SKM-1 (cell line): ENCODE measurements around the gene RACK1.

Experiments
- DNase-seq: peaks from one replicate; lab custom pipeline; 2025; ENCODE audit not compliant: unreplicated experiment; lab: John Stamatoyannopoulos, UW

The RACK1 gene

GRCh38 chr5:181259974-181260719 lies 16.4 kb upstream of the RACK1 start:
- DNase-seq = no peak

DNA sequence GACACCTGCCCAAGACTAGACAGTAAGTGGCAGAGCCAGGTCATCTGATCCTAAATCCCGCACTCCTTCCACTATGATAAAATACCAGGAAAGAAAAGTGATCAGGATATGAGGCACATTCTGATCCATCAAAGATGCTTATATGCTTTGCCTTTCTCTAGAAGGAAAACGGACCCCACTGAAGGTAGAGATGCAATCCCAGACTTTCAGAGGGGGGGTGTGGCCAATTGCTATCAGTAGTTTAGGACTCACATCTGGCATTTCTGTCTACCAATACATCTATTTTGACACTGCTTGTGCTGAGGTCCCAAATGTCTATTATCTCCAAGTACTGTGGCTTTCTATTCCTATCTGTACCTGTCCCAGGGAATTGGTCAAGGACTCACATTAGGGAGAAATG lies 15.6 kb upstream of the RACK1 start:
- DNase-seq = no peak

- no peak for DNase-seq
These were observed 14.9 kb upstream of the RACK1 start for GRCh38 chr5:181258576-181258975.

DNA sequence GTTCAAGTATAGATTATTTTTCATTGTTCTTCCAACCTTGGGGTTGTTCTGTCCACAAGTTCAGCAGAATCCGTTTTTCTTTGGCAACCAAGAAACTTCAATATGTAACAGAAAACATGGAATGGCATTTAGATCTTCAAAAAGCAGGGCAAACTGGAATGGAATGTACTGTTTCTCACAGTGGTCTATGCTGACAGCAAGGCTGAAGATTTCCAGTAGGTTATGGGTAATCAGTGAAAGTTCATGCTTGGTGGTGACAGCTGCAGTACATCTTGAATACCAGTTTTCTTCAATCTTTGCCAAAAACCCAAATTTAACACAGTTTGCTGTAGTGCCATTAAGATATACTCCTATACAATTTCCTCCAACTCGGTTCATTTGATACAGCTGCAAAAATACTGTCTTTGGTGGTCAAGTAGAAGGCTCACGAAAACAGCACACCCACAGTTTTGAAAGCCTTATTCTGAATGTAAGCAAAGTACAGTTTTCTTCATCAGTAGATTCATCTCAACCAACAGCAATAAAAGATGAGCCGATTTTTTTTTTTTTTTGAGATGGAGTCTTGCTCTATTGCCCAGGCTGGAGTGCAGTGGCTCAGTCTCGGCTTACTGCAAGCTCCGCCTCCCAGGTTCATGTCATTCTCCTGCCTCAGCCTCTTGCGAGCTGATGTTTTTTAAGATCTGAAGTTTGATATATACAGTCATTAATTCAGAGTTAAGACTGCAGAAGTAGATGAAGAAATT lies 12.3 kb upstream of the RACK1 start:
- DNase-seq = no peak

GRCh38 chr5:181255276-181255675 lies 11.6 kb upstream of the RACK1 start:
- no peak for DNase-seq

GRCh38 chr5:181248277-181248676 lies 4.6 kb upstream of the RACK1 start:
- no peak for DNase-seq

GRCh38 chr5:181246276-181247049 lies 2.8 kb upstream of the RACK1 start:
- no peak for DNase-seq

DNA sequence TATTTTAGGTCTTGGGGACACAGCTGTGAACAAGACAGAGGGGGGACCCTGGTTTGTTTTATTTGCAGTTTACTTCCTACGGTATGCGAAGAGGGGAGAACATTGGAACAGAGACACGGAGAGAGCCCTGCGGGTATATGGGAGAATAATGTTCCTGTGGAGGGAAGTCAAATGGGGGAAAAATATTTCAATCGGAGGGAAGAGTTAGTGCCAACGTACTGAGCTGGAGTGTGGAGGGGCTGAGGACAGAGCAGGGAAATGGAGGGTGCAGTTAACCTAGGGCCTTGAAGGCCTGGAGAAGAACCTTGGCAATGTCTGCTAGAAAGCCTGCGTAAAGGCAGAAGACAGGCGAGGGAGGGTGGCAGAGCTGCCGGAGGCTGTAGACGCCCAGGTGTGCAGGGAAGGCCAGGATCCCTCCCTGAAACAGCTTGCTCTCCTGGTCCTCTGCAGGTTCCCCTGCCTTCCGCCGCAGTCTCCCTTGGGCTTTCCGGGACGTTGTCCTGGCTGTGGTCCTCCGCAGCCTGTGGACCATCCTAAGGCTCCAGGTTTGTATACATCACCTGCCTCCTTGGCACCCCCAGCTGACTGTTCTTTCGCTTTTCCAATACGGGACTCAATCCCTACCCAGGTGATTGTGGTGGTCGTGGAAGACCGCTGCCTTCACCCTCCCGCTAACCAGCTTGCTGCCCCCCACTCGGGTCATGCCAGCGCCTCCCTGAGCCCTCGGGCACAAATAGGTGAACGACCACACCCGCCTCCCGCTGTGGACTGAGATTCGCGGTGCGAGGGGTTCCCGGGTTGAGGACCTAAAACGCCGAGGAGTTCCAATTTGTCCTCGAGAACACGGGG lies 1.9 kb upstream of the RACK1 start:
- DNase-seq = no peak

DNA sequence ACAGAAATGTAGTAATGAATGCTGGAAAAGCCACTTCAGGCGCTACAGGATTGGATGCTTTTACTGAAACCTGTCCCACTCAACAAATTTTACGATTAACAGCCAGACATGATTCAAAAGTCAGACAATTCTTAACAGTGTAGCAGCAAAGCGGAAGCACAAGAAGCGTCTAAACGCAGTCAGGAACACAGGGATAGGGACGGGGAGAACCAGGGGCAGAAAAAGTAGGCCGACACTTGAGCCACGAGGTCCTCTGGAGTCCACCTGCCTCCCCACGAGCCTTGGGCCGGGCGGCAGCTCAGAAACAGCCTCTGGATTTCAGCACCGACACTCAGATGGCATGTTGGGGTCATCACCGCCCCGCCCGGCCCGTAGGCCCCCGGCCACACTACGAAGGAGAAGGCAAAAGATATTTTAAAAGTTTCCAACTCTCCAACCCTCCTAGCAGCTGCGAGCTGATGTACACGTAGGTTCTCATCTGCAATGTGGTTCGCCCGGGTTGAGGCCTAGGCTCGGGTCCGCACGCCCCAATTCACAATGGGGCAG lies 615 bp downstream of the RACK1 start:
- no peak for DNase-seq

GRCh38 chr5:181242031-181242451 lies 1.7 kb downstream of the RACK1 start:
- DNase-seq = no peak

GRCh38 chr5:181241393-181241975 lies 2.2 kb downstream of the RACK1 start:
- no peak for DNase-seq

GRCh38 chr5:181239062-181239663 lies 4.5 kb downstream of the RACK1 start:
- DNase-seq = no peak

DNA sequence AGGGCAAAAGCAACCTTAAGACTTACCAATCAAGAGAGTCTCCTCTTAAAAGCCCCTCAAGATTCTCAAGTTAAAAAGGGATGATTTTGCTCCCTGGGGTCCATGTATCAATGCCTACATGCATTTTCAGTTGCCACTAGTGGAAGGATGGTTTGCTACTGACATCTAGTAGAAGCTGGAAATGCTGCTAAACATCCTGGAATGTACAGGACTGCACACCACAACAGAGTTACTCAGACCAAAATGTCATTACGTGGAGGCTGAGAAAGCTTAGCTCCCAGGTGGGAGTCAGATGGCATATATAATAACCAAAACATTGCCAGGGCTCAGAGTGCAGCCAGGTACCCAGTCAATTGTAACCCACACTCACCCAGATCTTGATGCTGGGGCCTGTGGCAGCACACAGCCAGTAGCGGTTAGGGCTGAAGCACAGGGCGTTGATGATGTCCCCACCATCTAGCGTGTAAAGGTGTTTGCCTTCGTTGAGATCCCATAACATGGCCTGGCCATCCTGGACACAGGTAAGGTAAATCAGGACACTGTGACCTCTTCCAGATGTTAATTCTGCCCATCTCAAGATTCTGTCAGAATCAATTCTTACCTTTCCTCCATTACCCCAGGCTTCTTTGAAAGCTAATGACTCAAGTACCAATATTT lies 5.8 kb downstream of the RACK1 start:
- no peak for DNase-seq

- DNase-seq = no peak
These were observed 6.6 kb downstream of the RACK1 start for GRCh38 chr5:181236954-181237641.

GRCh38 chr5:181236471-181236870 lies 7.2 kb downstream of the RACK1 start:
- DNase-seq = no peak

DNA sequence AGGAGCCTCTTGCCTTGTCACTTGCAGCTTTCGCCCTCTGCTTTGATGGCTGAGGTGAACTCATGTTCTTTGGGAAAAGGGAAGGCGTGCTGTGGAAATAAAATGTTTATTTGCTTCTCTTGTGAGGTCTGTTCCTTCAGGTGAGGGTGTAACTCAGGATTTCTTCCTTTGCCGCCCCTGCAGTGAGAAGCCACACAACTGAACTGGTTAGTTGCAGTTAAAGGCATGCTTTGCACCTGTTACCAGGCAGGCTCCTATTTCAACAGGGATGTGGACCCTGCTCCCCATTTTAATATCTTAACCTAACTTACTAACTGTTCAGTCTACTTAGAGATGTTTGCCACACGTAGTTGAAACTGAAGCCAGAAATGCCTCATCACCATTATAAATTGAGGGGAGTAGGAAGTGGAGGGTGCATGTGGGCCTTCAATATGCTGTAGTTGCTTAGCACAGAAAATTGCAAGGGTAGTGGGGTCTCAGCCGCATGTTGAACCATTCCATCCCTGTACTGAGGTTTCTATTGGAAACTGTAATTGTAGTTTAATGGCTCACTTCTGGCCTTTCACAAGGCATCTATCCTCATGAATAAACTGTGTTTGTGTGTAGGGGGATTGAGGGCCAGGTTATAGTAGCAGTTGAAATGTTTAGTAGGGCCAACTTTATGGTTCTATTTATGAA lies 7.9 kb downstream of the RACK1 start:
- no peak for DNase-seq

- no peak for DNase-seq
These were observed 8.4 kb downstream of the RACK1 start for GRCh38 chr5:181235323-181235688.
